ENCODE measurements around the gene AP4S1.
"Not testable (repeated sequence)": the region's sequence is repeated elsewhere in the genome, so short reads cannot be mapped to it uniquely, and the experiment has no call there.

The AP4S1 gene

DNA sequence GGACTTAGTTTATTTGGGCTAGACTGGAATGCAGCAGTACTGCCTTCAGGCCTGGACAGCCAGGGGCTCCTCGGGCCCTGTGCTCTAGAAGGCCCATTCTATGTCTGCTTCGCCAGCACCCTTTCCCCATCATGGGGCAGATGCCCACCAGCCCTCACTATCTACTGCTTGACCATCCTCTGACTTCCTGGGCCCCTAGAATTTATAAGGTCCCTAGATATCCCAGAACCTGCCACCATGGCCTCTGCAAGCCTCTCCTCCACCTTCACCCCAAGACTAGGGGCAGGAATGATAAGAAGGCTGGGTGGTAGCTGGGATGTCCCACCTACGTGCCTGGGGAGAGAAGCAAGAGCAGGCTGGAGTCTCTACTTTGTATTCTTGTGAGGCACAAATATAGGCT lies 59.6 kb downstream of the AP4S1 start:
- FAIRE-seq (no peak), DNase-seq (ENCODE audit: insufficient read length, low spot score) (no peak)
- TF ChIP-seq, protein P1, sequence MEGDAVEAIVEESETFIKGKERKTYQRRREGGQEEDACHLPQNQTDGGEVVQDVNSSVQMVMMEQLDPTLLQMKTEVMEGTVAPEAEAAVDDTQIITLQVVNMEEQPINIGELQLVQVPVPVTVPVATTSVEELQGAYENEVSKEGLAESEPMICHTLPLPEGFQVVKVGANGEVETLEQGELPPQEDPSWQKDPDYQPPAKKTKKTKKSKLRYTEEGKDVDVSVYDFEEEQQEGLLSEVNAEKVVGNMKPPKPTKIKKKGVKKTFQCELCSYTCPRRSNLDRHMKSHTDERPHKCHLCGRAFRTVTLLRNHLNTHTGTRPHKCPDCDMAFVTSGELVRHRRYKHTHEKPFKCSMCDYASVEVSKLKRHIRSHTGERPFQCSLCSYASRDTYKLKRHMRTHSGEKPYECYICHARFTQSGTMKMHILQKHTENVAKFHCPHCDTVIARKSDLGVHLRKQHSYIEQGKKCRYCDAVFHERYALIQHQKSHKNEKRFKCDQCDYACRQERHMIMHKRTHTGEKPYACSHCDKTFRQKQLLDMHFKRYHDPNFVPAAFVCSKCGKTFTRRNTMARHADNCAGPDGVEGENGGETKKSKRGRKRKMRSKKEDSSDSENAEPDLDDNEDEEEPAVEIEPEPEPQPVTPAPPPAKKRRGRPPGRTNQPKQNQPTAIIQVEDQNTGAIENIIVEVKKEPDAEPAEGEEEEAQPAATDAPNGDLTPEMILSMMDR (IDR thresholded peaks at IDR 0.05; ENCODE audit: insufficient read depth, missing control alignments) = no peak

DNA sequence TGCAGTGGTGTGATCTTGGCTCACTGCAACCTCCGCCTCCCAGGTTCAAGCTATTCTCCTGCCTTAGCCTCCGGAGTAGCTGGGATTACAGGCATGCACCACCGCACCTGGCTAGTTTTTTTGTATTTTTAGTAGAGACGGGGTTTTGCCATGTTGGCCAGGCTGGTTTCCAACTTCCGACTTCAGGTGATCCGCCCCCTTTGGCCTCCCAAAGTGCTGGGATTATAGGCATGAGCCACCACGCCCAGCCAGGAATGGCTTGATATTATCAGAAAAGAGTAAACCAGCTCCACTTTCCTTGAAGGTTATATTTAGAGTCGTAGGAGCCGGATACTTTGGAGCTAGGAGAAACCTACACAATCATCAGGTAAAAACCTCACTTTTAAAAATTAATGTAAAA lies 61.0 kb downstream of the AP4S1 start:
- not testable (repeated sequence) for DNase-seq (ENCODE audit: insufficient read length, low spot score); FAIRE-seq

DNA sequence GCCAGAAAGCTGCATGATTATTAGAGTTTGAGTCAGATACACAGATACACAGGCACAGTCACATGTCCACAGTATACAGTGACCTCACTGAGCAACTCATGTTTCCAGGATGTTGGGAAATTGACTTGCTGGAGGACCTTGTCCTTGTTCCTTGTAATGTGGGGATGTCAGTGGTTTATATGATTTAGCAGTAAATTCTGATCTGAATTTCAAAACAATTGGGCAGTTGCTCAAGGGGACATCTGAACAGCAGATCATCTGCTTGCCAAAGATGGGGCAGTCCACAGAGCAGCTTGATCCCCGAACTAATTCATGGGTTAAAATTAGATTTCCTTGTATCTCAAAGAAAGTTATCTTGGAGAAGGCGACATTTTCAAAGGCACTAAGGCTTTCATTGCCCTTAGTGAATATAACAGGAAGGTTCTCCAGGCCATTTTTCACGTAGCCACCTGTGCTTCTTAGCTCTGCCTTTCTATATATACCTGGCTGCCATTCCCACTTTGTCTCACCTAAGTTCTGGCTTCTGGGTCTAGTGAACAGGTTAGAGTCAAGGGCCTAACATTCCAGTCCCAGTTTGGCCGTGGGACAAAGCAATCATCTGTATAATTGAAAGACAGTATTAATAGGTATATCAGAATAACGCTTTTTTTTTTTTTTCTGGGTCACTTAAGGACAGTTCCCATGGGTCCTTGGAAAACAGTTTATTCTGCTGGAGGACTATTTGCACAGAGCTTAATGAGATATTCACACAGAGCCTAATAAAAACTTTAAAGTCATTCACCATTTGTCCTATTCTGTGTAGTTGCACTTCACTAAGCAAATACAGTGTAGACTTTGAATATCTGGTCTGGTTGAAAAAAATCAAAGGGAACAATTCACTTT lies 65.7 kb downstream of the AP4S1 start:
- FAIRE-seq (no peak), DNase-seq (ENCODE audit: insufficient read length, low spot score) (no peak)
- TF ChIP-seq, protein P1 (IDR thresholded peaks at IDR 0.05; ENCODE audit: insufficient read depth, missing control alignments) = no peak

DNA sequence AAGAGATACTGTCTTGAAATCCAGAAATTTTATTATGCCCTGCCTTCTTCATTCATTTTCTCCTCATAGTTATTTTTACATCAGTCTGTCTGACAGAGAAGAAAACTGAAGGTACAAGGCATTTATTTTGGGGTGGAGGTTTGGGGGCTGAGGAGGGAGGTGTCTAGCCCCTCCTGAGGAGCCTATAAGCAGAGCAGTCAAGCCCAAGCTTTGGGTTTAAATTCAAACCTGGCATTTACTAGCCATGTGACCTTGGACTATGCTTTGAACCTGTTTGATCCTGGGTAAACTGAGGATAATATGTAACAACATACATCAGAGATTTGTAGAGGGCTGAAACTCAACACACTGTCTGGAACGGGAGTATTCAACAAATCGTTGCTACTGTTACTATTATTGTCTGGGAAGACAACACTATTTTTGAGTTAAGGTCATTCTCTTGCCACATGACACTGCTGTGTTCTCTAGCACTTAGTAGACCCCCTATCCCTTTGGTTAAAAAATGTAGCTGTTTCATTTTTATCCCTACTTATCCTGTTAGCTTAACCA lies 66.8 kb downstream of the AP4S1 start:
- TF ChIP-seq, protein P1 (IDR thresholded peaks at IDR 0.05; ENCODE audit: insufficient read depth, missing control alignments) = no peak
- DNase-seq (ENCODE audit: insufficient read length, low spot score) (no peak), FAIRE-seq (no peak)

DNA sequence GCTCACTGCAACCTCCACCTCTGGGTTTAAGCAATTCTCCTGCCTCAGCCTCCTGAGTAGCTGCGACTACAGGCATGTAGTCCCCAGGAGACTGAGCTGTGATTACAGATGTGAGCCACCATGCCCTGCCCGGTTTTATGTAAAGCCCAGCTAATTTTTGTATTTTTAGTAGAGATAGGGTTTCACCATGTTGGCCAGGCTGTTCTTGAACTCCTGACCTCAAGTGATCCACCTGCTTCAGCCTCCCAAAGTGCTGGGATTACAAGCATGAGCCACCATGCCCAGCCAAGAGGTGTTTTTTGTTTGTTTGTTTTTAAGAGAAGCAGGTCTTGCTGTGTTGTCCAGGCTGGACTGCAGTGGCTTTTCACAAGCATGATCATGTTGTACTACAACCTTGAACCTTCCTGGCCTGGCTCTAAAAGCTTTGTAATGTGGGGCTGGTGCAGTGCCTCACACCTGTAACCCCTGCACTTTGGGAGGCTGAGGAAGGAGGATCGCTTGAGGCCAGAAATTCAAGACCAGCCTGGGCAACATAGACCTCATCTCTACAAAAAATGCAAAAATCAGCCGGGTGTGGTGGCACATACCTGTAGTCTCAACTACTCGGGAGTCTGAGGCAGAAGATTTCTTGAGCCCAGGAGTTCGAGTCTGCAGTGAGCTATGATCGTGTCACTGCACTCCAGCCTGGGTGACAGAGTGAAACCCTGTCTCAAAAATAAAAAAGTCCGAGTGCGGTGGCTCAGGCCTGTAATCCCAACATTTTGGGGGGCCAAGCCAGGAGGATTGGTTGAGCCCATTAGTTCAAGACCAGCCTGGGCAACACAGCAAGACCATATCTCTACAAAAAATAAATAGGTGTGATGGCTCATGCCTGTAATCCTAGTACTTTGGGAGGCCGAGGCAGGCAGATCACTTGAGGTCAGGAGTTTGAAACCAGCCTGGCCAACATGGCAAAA lies 68.7 kb downstream of the AP4S1 start:
- FAIRE-seq; DNase-seq (ENCODE audit: insufficient read length, low spot score): not testable (repeated sequence)

DNA sequence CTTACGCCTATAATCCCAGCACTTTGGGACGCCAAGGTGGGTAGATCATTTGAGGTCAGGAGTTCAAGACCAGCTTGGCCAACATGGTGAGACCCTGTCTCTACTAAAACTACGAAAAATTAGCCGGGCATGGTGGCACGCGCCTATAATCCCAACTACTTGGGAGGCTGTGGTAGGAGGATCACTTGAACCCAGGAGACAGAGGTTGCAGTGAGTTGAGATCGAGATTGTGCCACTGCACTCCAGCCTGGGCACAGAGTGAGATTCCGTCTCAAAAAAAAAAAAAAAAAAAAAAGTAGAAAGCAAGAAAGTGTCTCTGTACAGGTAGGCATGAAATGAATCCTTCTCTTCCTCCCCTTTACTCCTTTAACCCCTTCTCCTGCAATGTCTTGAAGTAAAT lies 70.4 kb downstream of the AP4S1 start:
- FAIRE-seq; DNase-seq (ENCODE audit: insufficient read length, low spot score): not testable (repeated sequence)

DNA sequence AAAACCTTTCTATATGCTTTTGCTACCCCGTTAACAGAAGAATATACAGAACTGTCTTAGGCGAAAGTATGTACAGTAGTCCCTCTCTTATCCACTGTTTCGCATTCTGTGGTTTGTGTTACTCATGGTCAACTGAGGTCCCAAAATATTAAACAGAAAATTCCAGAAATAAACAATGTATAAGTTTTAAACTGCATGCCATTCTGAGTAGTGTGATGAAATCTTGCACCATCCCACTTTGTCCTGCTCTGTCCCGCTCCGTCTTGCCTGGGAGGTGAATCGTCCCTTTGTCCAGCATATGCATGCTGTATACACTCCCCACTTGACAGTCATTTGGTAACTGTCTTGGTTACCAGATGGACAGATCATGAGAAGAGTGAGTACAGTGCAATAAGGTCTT lies 70.8 kb downstream of the AP4S1 start:
- TF ChIP-seq, protein P1 (IDR thresholded peaks at IDR 0.05; ENCODE audit: insufficient read depth, missing control alignments) = no peak
- FAIRE-seq (no peak), DNase-seq (ENCODE audit: insufficient read length, low spot score) (no peak)

DNA sequence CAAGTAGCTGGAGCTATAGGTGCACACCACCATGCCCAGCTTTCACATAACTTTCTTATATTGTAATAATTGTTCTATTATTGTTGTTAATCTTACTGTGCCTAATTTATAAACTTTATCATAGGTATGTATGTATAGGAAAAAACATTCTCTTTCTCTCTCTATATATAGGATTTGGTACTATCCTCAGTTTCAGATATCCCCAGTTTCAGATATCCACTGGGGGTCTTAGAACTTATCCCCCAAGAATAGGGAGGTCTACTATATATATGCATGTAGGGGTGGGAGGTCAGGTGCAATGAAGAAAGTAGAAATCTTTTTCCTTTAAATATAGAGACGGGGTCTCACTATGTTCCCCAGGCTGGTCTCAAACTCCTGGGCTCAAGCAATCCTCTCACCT lies 71.6 kb downstream of the AP4S1 start:
- FAIRE-seq (no peak), DNase-seq (ENCODE audit: insufficient read length, low spot score) (no peak)
- TF ChIP-seq, protein P1 (IDR thresholded peaks at IDR 0.05; ENCODE audit: insufficient read depth, missing control alignments) = no peak

All from D721Med (cell line).